ENCODE data around the gene TUBGCP6. TPM values are rescaled to one million over a fixed set of nuclear protein-coding genes. Genes with fewer than 3 reads are reported as not detected.
A peak's percentile ranks its signal among the peaks of the same experiment; 100 is the strongest.

Gene TUBGCP6
- total RNA-seq, 2 experiments from 2014 or later, result 41.4 to 43.8 TPM

DNA sequence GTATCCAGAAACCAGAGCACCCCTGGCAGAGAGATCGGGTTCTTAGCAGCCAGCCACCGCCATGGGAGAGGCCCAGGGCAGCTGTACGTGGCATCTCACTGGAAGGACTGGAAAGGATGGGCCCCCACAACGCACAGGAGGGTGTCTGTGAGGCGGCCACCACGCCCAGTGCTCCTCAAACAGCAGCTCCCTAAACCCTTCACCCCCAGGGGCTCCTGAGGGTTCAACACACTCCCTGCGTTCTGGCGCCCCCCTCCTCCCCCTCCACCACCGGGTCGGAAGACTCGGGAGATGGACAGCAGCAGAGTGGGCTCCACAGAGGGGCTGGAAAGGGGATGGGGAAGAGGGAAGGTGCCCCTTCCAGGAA is 15.6 kb upstream of the TUBGCP6 start:
- Mint-ChIP-seq H3K27me3 (peaks cover 19% of the 10 kb centered on the region), H3K9me3 (no peaks in the 10 kb centered on the region), H3K27ac (no peak overlapping the region), H3K4me3 (peak overlapping the region; percentile 35), H3K36me3 (no peaks in the 10 kb centered on the region), H3K4me1 (ENCODE audit: low read depth) (peaks cover 5% of the 10 kb centered on the region)
- CTCF ChIA-PET, result interaction anchor here (1.0 to 1.3 kb wide), 2 partner anchors 16 to 360 kb away, joined by 3 to 4 read pairs; no protein-coding TSS in a partner anchor
- intact Hi-C loops (cut with micrococcal nuclease), result no loop called here
- POLR2A ChIA-PET, result interaction anchor here (3.5 kb wide), 1 partner anchor 9 kb away, joined by 15 read pairs; the partner anchor contains the start of gene HDAC10
- DNase-seq, result no peak

DNA sequence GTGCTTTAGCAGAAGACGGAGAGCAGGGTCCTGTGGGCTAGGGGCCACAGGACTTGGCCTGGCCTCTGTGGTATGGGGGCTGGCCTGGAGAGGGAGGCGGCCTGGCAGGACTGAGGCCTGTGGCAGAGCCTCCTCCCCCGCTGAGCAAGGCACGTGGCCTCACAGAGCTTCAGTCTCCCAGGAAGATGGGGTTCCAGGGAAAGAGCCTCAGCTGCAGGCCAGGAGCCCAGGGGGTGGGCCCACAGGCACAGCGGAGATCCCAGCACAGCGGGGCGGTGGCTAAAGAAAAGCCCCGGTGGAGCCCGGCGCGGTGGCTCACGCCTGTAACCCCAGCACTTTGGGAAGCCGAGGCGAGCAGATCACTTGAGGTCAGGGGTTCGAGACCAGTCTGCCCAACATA is 14.5 kb upstream of the TUBGCP6 start:
- H3K9me3 Mint-ChIP-seq, result no peaks in the 10 kb centered on the region
- no peaks in the 10 kb centered on the region for H3K36me3 Mint-ChIP-seq
- peak overlapping the region; percentile 16 for H3K4me3 Mint-ChIP-seq
- DNase-seq, result no peak
- H3K27ac Mint-ChIP-seq, result no peak overlapping the region
- H3K4me1 Mint-ChIP-seq (ENCODE audit: low read depth), result peaks cover 5% of the 10 kb centered on the region
- peaks cover 19% of the 10 kb centered on the region for H3K27me3 Mint-ChIP-seq
- ChIA-PET CTCF (no interaction called here), POLR2A (no interaction called here)
- intact Hi-C loops (cut with micrococcal nuclease), result no loop called here

DNA sequence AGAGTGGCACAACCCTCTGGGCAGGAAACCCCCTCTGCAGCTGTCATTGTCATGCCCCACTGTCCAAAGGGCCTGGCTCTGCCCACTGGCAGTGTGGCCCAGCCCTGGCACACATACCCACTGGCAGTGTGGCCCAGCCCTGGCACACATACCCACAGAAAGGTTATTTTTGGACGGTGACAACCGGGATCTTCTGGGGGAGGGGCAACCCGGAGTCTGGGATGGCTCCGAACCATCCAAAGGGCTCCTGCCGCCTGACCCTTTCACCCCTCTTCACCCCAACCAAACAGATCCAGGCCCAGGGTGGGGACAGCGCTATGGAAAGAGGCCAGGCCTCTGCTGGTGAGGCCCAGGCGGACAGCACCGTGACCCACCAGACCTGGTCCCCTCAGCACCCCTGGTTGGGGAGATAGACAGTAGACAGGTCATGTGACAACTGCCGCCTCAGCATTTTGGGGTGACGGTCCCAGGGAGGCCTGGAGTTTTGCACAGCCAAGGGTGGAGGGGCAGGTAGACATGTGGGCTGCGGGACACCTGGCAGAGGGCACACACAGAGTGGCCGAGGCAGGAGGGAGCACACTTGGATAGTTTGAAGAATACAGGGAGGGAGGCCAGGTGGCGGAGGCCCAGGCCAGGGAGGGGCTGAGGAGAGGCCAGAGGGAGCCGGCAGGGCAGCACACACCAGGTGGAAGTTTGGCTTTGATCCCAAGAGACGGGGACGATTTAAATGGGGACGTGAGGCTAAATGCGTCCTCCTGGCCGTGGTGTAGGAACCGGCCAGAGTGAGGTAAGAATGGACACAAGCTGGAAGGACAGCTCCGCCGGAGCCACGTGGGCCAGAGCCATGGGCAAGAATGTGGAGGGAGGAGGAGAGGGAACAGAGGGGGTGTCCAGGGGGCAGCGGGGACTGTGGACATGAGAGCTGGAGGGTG is 13.8 kb upstream of the TUBGCP6 start:
- POLR2A ChIA-PET, result no interaction called here
- Mint-ChIP-seq H3K36me3 (no peaks in the 10 kb centered on the region), H3K4me3 (peak overlapping the region; percentile 16), H3K27ac (no peak overlapping the region), H3K9me3 (no peaks in the 10 kb centered on the region), H3K27me3 (peaks cover 19% of the 10 kb centered on the region), H3K4me1 (ENCODE audit: low read depth) (peaks cover 5% of the 10 kb centered on the region)
- intact Hi-C loops (cut with micrococcal nuclease), result no loop called here
- DNase-seq, result no peak
- CTCF ChIA-PET, result no interaction called here

DNA sequence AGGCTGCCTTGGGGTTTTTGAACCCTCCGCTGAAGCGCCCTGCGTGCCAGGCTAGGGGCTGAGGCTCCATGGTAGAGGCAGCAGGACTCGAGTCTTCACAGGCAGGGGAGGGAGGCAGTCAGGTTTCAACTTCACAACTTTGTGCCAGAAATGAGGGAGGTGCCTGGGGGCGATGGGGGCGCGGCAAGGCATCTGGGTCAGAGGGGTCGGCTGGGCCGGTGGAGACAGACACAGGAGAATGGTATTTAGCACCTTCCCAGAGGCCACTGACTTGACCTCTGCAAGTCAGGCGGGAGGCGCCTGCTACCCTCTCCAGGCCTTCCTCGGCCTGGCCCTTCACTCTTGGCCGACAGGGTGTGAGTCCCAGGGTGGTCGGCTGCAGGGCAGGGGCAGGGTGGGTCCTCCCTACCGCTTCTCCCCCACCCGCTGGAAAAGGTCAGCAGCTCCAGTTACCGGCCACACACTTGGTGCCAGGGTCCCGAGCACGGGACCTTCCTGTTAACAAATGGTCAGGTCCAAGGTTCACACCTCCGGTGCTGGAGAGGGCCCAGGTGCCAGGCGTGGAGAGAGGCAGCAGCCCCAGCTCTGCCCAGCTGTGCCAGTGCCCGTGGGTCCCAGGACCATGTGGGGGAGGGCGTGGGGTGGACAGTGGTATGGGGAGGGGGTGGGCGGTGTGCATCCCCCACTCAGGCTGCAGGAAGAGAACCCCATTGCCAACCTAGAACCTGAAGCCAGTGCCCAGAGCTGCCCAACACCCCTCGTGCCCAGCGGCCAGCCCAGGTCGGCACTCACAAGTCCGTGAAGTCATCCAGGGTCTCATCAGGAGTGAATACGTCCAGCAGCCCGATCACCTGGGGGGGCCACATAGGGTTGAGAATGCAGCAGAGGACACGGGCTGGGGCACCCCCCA is 12.9 kb upstream of the TUBGCP6 start:
- ChIA-PET CTCF (no interaction called here), POLR2A (no interaction called here)
- no peak overlapping the region for H3K4me3 Mint-ChIP-seq
- H3K4me1 Mint-ChIP-seq (ENCODE audit: low read depth), result peaks cover 5% of the 10 kb centered on the region
- no peaks in the 10 kb centered on the region for H3K9me3 Mint-ChIP-seq
- H3K27ac Mint-ChIP-seq, result no peak overlapping the region
- DNase-seq, result no peak
- peaks cover 16% of the 10 kb centered on the region for H3K27me3 Mint-ChIP-seq
- H3K36me3 Mint-ChIP-seq, result no peaks in the 10 kb centered on the region
- intact Hi-C loops (cut with micrococcal nuclease), result no loop called here

DNA sequence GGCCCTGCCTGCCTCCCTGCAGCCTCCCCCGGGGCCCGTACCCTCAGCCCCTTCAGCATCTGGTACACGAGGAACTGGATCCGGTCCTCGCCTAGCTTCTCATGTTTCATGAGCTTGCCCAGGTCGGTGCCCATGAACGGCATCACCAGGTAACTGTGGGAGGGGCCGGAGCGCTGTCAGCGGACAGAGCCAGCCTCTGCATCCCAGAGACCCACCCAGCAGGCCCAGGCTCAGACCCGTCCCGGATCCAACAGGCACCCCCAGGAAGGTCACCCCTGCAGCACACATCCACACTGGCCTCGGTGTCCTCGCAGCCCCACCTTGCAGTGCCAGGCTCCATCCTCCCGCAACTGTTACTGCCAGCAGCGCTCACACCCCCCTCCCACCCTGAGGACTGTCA is 12.2 kb upstream of the TUBGCP6 start:
- CTCF ChIA-PET, result no interaction called here
- H3K27me3 Mint-ChIP-seq, result peaks cover 9% of the 10 kb centered on the region
- H3K27ac Mint-ChIP-seq, result no peak overlapping the region
- intact Hi-C loops (cut with micrococcal nuclease), result no loop called here
- no peak for DNase-seq
- H3K4me3 Mint-ChIP-seq, result no peak overlapping the region
- H3K9me3 Mint-ChIP-seq, result no peaks in the 10 kb centered on the region
- H3K36me3 Mint-ChIP-seq, result no peaks in the 10 kb centered on the region
- POLR2A ChIA-PET, result no interaction called here
- peaks cover under 1% of the 10 kb centered on the region for H3K4me1 Mint-ChIP-seq (ENCODE audit: low read depth)

DNA sequence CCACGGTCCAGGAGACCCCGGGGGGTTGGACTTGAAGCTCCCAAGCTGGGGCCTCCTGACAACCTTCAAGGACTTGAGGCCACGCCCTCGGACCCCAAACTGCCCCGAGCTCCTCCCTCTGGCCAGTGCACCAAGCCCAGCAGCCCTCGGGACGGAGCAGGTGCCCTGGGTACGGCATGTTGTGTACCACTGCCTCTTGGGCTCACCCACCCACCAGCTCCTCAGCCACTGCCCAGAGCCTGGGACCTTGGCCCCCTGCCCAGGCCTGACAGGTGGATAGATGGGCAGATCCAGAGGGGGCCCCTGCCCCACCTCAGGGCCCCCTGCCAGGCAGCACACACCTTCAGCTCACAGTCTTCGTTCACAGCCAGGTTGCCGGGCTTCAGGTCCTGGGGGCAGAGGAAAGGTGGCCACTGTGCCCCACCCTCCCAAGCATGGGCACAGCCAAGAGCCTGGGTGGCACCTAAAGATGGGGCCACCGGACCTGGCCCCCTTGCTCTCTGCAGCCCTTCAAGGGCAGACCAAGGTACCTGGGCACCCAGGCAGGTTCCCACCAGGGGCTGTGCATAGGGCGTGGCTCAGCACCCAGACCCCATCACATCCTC is 11.5 kb upstream of the TUBGCP6 start:
- H3K36me3 Mint-ChIP-seq, result no peaks in the 10 kb centered on the region
- H3K27ac Mint-ChIP-seq, result no peak overlapping the region
- DNase-seq, result no peak
- intact Hi-C loops (cut with micrococcal nuclease), result no loop called here
- H3K4me1 Mint-ChIP-seq (ENCODE audit: low read depth), result no peaks in the 10 kb centered on the region
- peaks cover 7% of the 10 kb centered on the region for H3K27me3 Mint-ChIP-seq
- no peak overlapping the region for H3K4me3 Mint-ChIP-seq
- ChIA-PET POLR2A (interaction anchor here (1.0 kb wide), 1 partner anchor 252 kb away, joined by 3 read pairs; no protein-coding TSS in a partner anchor), CTCF (no interaction called here)
- H3K9me3 Mint-ChIP-seq, result no peaks in the 10 kb centered on the region

DNA sequence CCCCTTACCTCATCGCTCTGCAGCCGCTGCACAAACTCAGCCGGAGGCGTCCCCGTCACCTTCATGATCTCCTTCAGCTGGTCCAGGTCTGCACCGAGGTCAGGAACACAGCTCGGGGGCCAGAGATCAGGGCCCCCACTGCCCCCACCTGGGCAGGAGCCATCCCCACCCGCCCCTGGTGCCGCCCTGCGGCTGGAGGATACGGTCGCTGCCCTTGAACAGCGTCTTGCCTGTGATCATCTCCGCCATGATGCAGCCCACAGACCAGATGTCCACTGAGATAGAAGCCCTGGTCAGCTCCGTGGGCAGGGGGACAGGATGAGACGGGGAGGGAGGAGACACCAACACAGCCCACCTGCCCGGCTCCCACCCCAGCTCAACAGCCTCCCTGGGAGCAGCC is 10.8 kb upstream of the TUBGCP6 start:
- POLR2A ChIA-PET, result interaction anchor here (1.0 kb wide), 1 partner anchor 253 kb away, joined by 3 read pairs; no protein-coding TSS in a partner anchor
- no peak for DNase-seq
- Mint-ChIP-seq H3K4me1 (ENCODE audit: low read depth) (peaks cover 2% of the 10 kb centered on the region), H3K27me3 (peaks cover 7% of the 10 kb centered on the region), H3K27ac (no peak overlapping the region), H3K9me3 (no peaks in the 10 kb centered on the region), H3K36me3 (no peaks in the 10 kb centered on the region), H3K4me3 (no peak overlapping the region)
- CTCF ChIA-PET, result no interaction called here
- intact Hi-C loops (cut with micrococcal nuclease), result no loop called here

DNA sequence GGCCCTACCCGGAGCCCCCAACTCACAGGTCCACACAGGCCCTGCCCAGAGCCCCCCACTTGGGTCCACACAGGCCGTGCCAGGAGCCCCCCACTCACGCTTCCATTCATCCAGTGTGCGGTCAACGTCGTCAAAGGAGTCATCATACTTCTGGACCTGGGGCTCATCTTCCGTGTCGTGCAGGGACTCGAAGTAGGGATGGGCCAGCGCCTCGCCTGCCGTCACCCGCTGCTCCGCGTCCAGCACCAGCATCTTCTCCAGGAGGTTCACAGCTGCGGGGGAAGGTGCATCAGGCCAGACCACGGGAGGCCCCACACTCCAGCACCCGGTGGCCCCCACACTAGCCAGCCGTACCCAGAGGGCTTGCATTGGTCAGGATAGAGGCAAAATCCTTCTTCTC is 10.3 kb upstream of the TUBGCP6 start:
- peaks cover 7% of the 10 kb centered on the region for H3K27me3 Mint-ChIP-seq
- no peak overlapping the region for H3K27ac Mint-ChIP-seq
- peaks cover 6% of the 10 kb centered on the region for H3K4me1 Mint-ChIP-seq (ENCODE audit: low read depth)
- CTCF ChIA-PET, result no interaction called here
- peak overlapping the region; percentile 5 for H3K4me3 Mint-ChIP-seq
- no peaks in the 10 kb centered on the region for H3K9me3 Mint-ChIP-seq
- POLR2A ChIA-PET, result no interaction called here
- DNase-seq, result no peak
- intact Hi-C loops (cut with micrococcal nuclease), result no loop called here
- H3K36me3 Mint-ChIP-seq, result no peaks in the 10 kb centered on the region

DNA sequence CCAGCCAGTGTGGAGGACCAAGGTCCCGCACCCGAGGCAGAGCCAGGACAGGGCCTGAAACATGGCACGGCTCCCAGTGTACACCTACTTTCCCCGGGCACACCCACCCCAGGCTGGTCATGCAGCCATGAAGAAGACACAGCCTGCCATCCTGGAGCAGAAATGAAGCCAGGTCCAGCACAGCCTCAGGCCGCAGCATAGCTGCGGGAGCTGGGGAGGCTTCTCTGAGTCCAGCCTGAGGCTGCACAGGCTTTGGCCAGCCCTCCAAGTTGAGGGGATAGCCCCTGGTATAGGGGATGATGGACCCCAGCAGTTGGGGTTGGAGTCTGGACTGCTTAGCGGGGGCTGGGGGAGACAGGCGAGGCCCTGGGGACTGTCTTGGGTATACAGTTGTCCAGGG is 9.1 kb upstream of the TUBGCP6 start:
- Mint-ChIP-seq H3K9me3 (no peaks in the 10 kb centered on the region), H3K27ac (no peak overlapping the region), H3K27me3 (peaks cover 3% of the 10 kb centered on the region), H3K36me3 (no peaks in the 10 kb centered on the region), H3K4me1 (ENCODE audit: low read depth) (peaks cover 10% of the 10 kb centered on the region), H3K4me3 (no peak overlapping the region)
- POLR2A ChIA-PET, result no interaction called here
- CTCF ChIA-PET, result no interaction called here
- no peak for DNase-seq
- intact Hi-C loops (cut with micrococcal nuclease), result no loop called here

DNA sequence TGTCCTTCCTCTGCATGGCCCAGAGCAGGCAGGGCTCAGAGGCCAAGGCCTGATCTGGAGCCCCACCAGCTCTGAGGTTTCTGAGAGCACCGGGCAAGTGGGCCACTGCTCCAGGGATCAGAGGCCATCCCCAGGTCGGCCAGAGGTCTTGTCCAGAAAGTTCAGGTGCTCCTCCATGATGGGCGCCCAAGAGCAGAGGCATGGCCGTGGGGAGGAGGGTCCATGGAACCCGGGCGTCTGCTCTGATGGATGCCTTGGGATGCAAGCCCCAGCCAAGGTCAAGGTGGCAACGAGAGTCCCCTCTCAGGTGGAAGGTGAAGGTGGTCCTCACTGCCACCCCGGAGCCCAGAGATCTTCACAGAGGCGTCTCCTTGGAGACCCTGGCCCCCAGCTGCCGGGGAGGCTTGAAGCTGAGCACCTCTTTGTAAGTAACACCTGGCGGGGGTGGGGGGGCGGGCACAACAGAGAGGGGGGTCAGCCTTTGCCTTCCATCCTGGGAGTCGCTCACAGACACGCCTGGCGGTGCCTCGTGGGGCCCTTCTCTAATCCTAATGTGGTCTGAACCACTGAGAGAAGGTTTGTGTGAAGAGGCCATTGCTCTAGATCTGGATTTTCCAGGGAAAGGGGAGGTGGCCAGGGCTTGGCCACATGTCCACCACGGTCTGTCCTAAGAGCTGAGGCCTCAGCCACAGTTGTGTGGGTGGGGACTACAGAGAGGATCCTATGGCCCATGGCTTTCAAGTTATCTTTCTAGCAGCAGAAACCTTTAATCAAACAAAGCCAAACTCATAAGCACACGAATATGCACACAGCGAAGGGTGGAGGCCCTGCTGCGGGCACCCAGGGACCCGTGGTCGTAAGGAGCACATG is 8.5 kb upstream of the TUBGCP6 start:
- POLR2A ChIA-PET, result interaction anchor here (3.4 kb wide), 1 partner anchor 9 kb away, joined by 15 read pairs; the partner anchor contains the start of gene MAPK12
- CTCF ChIA-PET, result interaction anchor here (0.6 to 3.5 kb wide), 11 partner anchors 9 to 272 kb away, joined by 3 to 23 read pairs (median 4); partner anchors contain the start of genes DENND6B and SCO2
- H3K4me3 Mint-ChIP-seq, result no peak overlapping the region
- H3K9me3 Mint-ChIP-seq, result no peaks in the 10 kb centered on the region
- intact Hi-C loops (cut with micrococcal nuclease), result no loop called here
- no peaks in the 10 kb centered on the region for H3K36me3 Mint-ChIP-seq
- DNase-seq, result no peak
- H3K4me1 Mint-ChIP-seq (ENCODE audit: low read depth), result peaks cover 10% of the 10 kb centered on the region
- no peaks in the 10 kb centered on the region for H3K27me3 Mint-ChIP-seq
- no peak overlapping the region for H3K27ac Mint-ChIP-seq

Measured in activated CD4-positive, alpha-beta memory T cell treated with anti-CD3 and anti-CD28 coated beads for 36 hours (primary cell).